Progenitor cell of endocrine pancreas (in vitro differentiated cells): Measurements from ENCODE around the gene TMEM17. TPM values are rescaled to one million over a fixed set of nuclear protein-coding genes. Genes with fewer than 3 reads are reported as not detected.
A peak's percentile ranks its signal among the peaks of the same experiment; 100 is the strongest.

Experiments
- DNase-seq: peaks from one replicate; pipeline ENCODE4 v3.0.0; 2021; ENCODE audit warnings: low spot score; ENCODE audit not compliant: unreplicated experiment
- H3K27ac Mint-ChIP-seq: 2 replicates; pipeline ENCODE4 v1.8.0; 2021; ENCODE audit warnings: mild to moderate bottlenecking, moderate library complexity, mixed read lengths
- H3K27me3 Mint-ChIP-seq: 2 replicates; pipeline ENCODE4 v1.8.0; 2021; ENCODE audit warnings: mixed read lengths
- H3K36me3 Mint-ChIP-seq: 2 replicates; pipeline ENCODE4 v1.8.0; 2022; ENCODE audit warnings: mixed read lengths; ENCODE audit not compliant: insufficient read depth
- H3K4me1 Mint-ChIP-seq: 2 replicates; pipeline ENCODE4 v1.8.0; 2021; ENCODE audit warnings: low read depth, mixed read lengths
- H3K4me3 Mint-ChIP-seq: 2 replicates; pipeline ENCODE4 v1.8.0; 2021; ENCODE audit warnings: low read depth, mild to moderate bottlenecking, moderate library complexity, mixed read lengths
- H3K9me3 Mint-ChIP-seq: 2 replicates; pipeline ENCODE4 v1.8.0; 2021; ENCODE audit warnings: low read depth, mixed read lengths
- CTCF ChIP-seq: fragments of 200-600 bp; sonication (generic); IDR thresholded peaks from one replicate; pipeline ENCODE4 v1.5.0; 2021; ENCODE audit warnings: antibody characterized with exemption, mild to moderate bottlenecking; ENCODE audit not compliant: unreplicated experiment
- total RNA-seq: library from RNA; stranded (reverse); gene quantifications from 2 replicates; pipeline ENCODE4 v1.2.1, GENCODE V29; 2021

Gene TMEM17
- total RNA-seq, 1 donor from 2014 or later: 5.9 TPM

DNA sequence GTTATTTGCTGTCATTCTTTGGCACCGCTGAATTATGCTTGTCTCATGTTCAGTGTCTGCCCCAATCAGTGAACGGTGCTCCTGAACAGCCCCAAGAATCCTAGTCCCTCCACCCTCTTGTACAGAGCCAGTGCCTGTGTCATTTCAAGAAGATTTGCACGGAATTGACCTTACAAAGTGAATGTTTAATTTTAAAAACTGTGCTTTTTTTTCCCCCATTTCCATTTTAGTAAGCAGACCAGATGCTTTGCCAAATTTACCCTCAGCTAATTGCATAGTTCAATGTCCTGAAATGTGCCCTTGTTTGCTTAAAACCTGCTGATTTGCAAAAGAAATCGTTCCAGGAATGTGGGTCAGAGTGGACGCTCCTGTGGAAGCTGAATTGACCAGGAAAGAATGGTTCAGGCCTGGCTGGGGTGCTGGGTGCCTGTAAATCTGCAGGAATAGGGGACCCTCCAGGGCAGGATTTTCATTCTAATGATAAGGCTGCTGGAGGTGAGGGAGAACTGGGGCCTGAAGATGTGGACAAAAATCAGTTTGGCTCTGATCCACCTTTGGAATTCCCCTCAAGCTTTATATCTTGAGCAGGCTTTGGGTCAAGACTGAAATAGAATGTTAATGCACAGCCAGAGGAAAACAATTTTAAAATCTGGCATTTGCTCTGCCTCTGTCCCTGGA lies 20.1 kb downstream of the TMEM17 start:
- no peak for TF ChIP-seq CTCF
- Mint-ChIP-seq H3K27ac (peak overlapping the region; percentile 0), H3K9me3 (no peaks in the 10 kb centered on the region), H3K4me1 (peaks cover 12% of the 10 kb centered on the region), H3K36me3 (no peaks in the 10 kb centered on the region), H3K4me3 (no peak overlapping the region), H3K27me3 (no peaks in the 10 kb centered on the region)
- no peak for DNase-seq

- Mint-ChIP-seq H3K9me3 (peaks cover 3% of the 10 kb centered on the region), H3K27ac (no peak overlapping the region), H3K4me3 (no peak overlapping the region), H3K36me3 (no peaks in the 10 kb centered on the region), H3K27me3 (no peaks in the 10 kb centered on the region), H3K4me1 (peaks cover 12% of the 10 kb centered on the region)
- DNase-seq: no peak
- TF ChIP-seq CTCF: no peak
Measured at GRCh38 chr2:62482558-62483352, 23.2 kb downstream of the TMEM17 start.

- H3K27me3 Mint-ChIP-seq: no peaks in the 10 kb centered on the region
- no peak overlapping the region for H3K4me3 Mint-ChIP-seq
- no peak for DNase-seq
- H3K9me3 Mint-ChIP-seq: peaks cover 3% of the 10 kb centered on the region
- no peaks in the 10 kb centered on the region for H3K36me3 Mint-ChIP-seq
- H3K4me1 Mint-ChIP-seq: peaks cover 8% of the 10 kb centered on the region
- H3K27ac Mint-ChIP-seq: no peak overlapping the region
- no peak for TF ChIP-seq CTCF
Measured at GRCh38 chr2:62479917-62480316, 26.1 kb downstream of the TMEM17 start.

- H3K4me3 Mint-ChIP-seq: no peak overlapping the region
- no peaks in the 10 kb centered on the region for H3K36me3 Mint-ChIP-seq
- H3K27me3 Mint-ChIP-seq: peaks cover 4% of the 10 kb centered on the region
- TF ChIP-seq CTCF: no peak
- H3K4me1 Mint-ChIP-seq: peaks cover 12% of the 10 kb centered on the region
- no peak for DNase-seq
- H3K27ac Mint-ChIP-seq: no peak overlapping the region
- H3K9me3 Mint-ChIP-seq: peaks cover 3% of the 10 kb centered on the region
Measured at GRCh38 chr2:62478093-62478580, 27.9 kb downstream of the TMEM17 start.

DNA sequence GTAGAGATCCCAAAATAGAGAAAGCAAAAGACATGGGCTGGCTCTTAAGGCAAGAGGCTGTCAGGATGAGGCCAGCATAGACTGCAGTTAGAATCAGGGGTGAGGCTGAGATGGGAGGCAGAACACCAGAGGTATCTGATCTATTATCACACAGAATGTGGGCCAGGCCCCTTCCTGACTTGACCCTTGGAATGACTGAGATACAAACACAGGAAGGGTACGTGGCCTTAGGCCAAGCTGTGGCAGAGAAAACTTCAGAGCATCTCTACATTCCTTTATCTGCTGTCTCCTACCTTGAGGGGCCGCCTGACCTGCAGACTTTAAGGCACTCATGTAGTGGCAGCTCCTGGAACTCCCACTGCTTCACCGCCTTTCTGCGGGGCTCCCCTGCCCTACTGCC lies 28.4 kb downstream of the TMEM17 start:
- DNase-seq: no peak
- Mint-ChIP-seq H3K36me3 (no peaks in the 10 kb centered on the region), H3K27me3 (peaks cover 5% of the 10 kb centered on the region), H3K9me3 (peaks cover 3% of the 10 kb centered on the region), H3K27ac (peak overlapping the region; percentile 66), H3K4me1 (peaks cover 12% of the 10 kb centered on the region), H3K4me3 (no peak overlapping the region)
- no peak for TF ChIP-seq CTCF
